ENCODE measurements around the gene PPARD.

GRCh38 chr6:35401514-35401913, 59.2 kb downstream of the PPARD start:
- TF ChIP-seq POLR2AphosphoS5 (IDR thresholded peaks at IDR 0.05; ENCODE audit: low read depth, low read length) (no peak), POLR2A (IDR thresholded peaks at IDR 0.05; ENCODE audit: low read depth, low read length) (no peak), POU2F2 (IDR thresholded peaks at IDR 0.05; ENCODE audit: low read depth, low read length) (no peak), TAF1 (IDR thresholded peaks at IDR 0.05; ENCODE audit: low read depth, low read length) (no peak)
